ENCODE measurements around the gene MLH3. TPM values are rescaled to one million over a fixed set of nuclear protein-coding genes. Genes with fewer than 3 reads are reported as not detected.

The MLH3 gene
- total RNA-seq, 1 donor from 2014 or later, result 21.7 TPM

DNA sequence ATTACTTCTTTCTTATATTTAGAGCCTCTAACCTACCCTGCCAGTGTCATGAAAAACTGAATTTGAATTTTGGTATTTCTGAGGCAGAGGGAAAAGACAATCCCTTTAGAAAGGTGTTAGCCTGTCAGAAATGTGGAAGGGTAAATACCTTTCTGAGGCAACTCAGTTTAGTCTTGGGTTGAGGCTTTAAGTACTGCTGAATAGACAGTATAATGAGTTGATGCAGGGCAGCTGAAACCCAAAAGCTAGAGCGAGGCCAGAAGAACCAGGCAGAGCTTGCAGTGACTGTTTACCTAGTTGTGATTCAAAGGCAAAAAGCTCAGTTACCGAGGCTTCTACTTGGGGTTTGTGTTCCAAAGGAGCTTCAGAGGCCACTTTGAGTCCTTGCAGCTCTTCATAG lies 36.9 kb upstream of the MLH3 start:
- DNase-seq (no peak), ATAC-seq (ENCODE audit: low read depth) (no peak)
- Mint-ChIP-seq H3K27ac (no peak overlapping the region), H3K4me3 (no peak overlapping the region), H3K36me3 (ENCODE audit: low read depth) (peaks cover 79% of the 10 kb centered on the region), H3K4me1 (no peaks in the 10 kb centered on the region), H3K9me3 (no peaks in the 10 kb centered on the region), H3K27me3 (no peaks in the 10 kb centered on the region)
- TF ChIP-seq, protein P1, sequence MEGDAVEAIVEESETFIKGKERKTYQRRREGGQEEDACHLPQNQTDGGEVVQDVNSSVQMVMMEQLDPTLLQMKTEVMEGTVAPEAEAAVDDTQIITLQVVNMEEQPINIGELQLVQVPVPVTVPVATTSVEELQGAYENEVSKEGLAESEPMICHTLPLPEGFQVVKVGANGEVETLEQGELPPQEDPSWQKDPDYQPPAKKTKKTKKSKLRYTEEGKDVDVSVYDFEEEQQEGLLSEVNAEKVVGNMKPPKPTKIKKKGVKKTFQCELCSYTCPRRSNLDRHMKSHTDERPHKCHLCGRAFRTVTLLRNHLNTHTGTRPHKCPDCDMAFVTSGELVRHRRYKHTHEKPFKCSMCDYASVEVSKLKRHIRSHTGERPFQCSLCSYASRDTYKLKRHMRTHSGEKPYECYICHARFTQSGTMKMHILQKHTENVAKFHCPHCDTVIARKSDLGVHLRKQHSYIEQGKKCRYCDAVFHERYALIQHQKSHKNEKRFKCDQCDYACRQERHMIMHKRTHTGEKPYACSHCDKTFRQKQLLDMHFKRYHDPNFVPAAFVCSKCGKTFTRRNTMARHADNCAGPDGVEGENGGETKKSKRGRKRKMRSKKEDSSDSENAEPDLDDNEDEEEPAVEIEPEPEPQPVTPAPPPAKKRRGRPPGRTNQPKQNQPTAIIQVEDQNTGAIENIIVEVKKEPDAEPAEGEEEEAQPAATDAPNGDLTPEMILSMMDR (IDR thresholded peaks at IDR 0.05), result no peak
- intact Hi-C loops (cut with micrococcal nuclease), result loop anchor here (1.0 kb wide), 5 partner anchors 142 to 479 kb away; no protein-coding TSS in a partner anchor
- POLR2A ChIA-PET, result interaction anchor here (0.6 to 0.7 kb wide), 2 partner anchors 227 to 229 kb away, joined by 3 read pairs; no protein-coding TSS in a partner anchor
- CTCF ChIA-PET, result interaction anchor here (0.7 to 5.7 kb wide), 26 partner anchors 10 to 479 kb away, joined by 3 to 111 read pairs (median 4); partner anchors contain the start of genes MLH3 and RPS6KL1

DNA sequence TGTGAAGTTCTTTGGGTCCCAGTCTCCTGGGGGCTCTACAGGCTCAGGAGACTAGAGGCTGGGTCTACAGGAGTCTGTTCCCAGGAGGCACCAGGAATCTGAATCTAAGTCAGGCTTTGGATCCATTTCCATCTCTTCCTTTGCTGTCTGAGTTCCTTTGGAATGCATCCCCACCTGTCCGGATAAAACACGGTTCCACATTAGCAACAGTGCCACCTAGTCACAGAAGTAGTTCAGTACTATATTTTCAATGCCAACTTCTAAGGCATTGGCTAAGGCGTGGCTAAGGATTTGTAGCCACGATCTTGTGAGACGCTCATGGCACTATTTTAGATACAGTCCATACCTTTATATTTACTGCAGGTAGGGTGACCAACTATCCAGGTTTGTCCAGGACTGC lies 33.2 kb upstream of the MLH3 start:
- intact Hi-C loops (cut with micrococcal nuclease), result no loop called here
- ATAC-seq (ENCODE audit: low read depth), result no peak
- CTCF ChIA-PET, result no interaction called here
- POLR2A ChIA-PET, result no interaction called here
- Mint-ChIP-seq H3K9me3 (no peaks in the 10 kb centered on the region), H3K4me3 (no peak overlapping the region), H3K36me3 (ENCODE audit: low read depth) (peaks cover 75% of the 10 kb centered on the region), H3K27me3 (no peaks in the 10 kb centered on the region), H3K27ac (no peak overlapping the region), H3K4me1 (no peaks in the 10 kb centered on the region)
- TF ChIP-seq, protein P1 (IDR thresholded peaks at IDR 0.05), result no peak
- DNase-seq, result no peak

DNA sequence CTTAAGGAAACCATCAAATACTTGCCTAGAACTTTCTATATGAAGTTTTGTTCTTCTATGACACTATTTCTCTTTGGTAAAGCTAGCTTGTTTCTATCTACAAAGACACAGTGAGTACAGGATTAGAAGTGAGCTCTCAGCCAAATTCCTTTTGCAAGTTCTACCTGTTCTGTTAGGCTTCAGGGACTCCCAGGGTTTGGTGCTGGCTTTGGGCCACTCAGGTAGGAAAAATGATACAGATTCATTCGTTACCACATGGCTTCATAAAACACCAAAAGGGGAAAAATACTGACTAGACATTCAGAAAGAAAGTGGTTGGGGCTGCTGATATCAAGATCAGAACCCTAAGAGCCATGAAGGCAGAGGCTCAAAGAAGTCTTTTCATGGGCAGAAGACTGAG lies 32.0 kb upstream of the MLH3 start:
- ATAC-seq (ENCODE audit: low read depth), result no peak
- H3K27ac Mint-ChIP-seq, result no peak overlapping the region
- H3K9me3 Mint-ChIP-seq, result no peaks in the 10 kb centered on the region
- no peak overlapping the region for H3K4me3 Mint-ChIP-seq
- peaks cover 69% of the 10 kb centered on the region for H3K36me3 Mint-ChIP-seq (ENCODE audit: low read depth)
- TF ChIP-seq, protein P1 (IDR thresholded peaks at IDR 0.05), result no peak
- H3K4me1 Mint-ChIP-seq, result no peaks in the 10 kb centered on the region
- no peak for DNase-seq
- POLR2A ChIA-PET, result interaction anchor here (0.6 kb wide), 1 partner anchor 40 kb away, joined by 3 read pairs; no protein-coding TSS in a partner anchor
- CTCF ChIA-PET, result interaction anchor here (0.6 to 2.3 kb wide), 4 partner anchors 20 to 494 kb away, joined by 3 to 9 read pairs (median 3); no protein-coding TSS in a partner anchor
- intact Hi-C loops (cut with micrococcal nuclease), result no loop called here
- no peaks in the 10 kb centered on the region for H3K27me3 Mint-ChIP-seq

DNA sequence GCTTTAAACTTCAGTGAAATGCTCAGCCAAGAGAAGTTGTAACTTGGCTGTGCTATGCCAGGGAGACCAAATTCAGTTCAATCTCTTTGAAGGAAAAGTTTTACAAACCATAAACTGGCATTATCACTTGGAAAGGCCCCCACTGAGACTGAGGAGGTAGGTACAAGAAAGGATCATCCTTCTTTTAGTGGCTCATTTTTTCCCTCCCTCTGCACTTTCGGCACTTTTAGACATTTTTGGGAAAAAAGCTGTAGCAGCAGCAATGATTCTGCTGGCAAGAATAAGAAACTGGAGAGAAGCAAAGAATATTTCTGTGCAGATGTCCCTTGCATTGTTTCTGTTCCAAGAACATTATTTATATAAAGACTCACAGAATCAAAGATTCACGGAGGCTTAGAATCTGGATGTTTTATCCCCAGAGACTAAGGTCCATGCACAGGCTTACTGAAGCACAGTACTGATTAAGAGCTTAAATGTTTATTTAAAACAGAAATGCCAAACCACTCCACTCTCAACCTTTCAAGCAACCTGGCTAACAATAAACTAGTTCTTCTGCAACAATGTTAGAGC lies 30.5 kb upstream of the MLH3 start:
- intact Hi-C loops (cut with micrococcal nuclease), result no loop called here
- ChIA-PET POLR2A (no interaction called here), CTCF (interaction anchor here (1.2 to 2.3 kb wide), 2 partner anchors 176 to 221 kb away, joined by 3 to 9 read pairs; no protein-coding TSS in a partner anchor)
- H3K9me3 Mint-ChIP-seq, result no peaks in the 10 kb centered on the region
- no peaks in the 10 kb centered on the region for H3K27me3 Mint-ChIP-seq
- TF ChIP-seq, protein P1 (IDR thresholded peaks at IDR 0.05), result no peak
- DNase-seq (no peak), ATAC-seq (ENCODE audit: low read depth) (no peak)
- H3K36me3 Mint-ChIP-seq (ENCODE audit: low read depth), result peaks cover 53% of the 10 kb centered on the region
- H3K27ac Mint-ChIP-seq, result no peak overlapping the region
- H3K4me1 Mint-ChIP-seq, result no peaks in the 10 kb centered on the region
- H3K4me3 Mint-ChIP-seq, result no peak overlapping the region

DNA sequence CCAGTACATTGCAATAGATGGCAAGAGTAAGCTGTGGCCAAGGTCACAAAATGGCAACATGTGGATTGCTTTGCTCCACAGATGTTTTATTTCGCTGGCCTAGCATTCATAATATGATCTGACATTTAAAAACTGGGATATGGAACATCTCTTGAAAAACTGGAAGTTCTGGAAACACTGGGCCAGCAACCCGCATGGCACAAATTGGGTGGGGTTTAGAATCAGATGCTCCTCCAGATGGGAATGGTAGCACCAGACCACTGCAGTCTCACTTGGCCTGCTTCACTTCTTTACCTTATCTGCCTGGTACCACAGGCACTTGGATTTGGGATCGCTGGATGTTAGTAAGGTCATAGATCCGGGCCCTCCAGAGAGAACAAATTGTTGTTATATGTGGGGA lies 28.3 kb upstream of the MLH3 start:
- intact Hi-C loops (cut with micrococcal nuclease), result no loop called here

More for the DNA sequence above, 28.3 kb upstream of the MLH3 start:
- Mint-ChIP-seq H3K4me3 (no peak overlapping the region), H3K4me1 (no peaks in the 10 kb centered on the region), H3K27ac (no peak overlapping the region), H3K27me3 (no peaks in the 10 kb centered on the region), H3K9me3 (no peaks in the 10 kb centered on the region), H3K36me3 (ENCODE audit: low read depth) (peaks cover 34% of the 10 kb centered on the region)
- DNase-seq (no peak), ATAC-seq (ENCODE audit: low read depth) (no peak)
- ChIA-PET CTCF (no interaction called here), POLR2A (interaction anchor here (0.6 kb wide), 1 partner anchor 98 kb away, joined by 7 read pairs; no protein-coding TSS in a partner anchor)
- TF ChIP-seq, protein P1 (IDR thresholded peaks at IDR 0.05), result no peak

Data from activated B cell treated with CpG ODN at 0.5 μM for 24 hours (primary cell).